ENCODE data around the gene CACNA1B.

- TF ChIP-seq CTCF (IDR thresholded peaks at IDR 0.05), result no peak
- TF ChIP-seq POLR2A (IDR thresholded peaks at IDR 0.05), result no peak
These were observed 188.5 kb downstream of the CACNA1B start for GRCh38 chr9:138066049-138066448.

Data from sigmoid colon (tissue), 3 donors.